ENCODE measurements around the gene ETF1.

- TF ChIP-seq CTCF (IDR thresholded peaks at IDR 0.05) (no peak), POLR2A (IDR thresholded peaks at IDR 0.05) (peak in 1 of 2 donors; percentile 31)
Measured at GRCh38 chr5:138491669-138492559, 51.1 kb downstream of the ETF1 start.
